ENCODE measurements around the gene PTCSC3. TPM values are rescaled to one million over a fixed set of nuclear protein-coding genes. Genes with fewer than 3 reads are reported as not detected.

Gene PTCSC3
- total RNA-seq = not detected
- polyA plus RNA-seq (ENCODE audit: insufficient read depth, low read depth, low replicate concordance) = 6.4 TPM
- long read RNA-seq, donor 1 = 0 reads
- long read RNA-seq, donor 2 = 0 reads
- long read RNA-seq, donor 3 = 0 reads
- long read RNA-seq, donor 4 = 0 reads
- long read RNA-seq, donor 5 = 0 reads
- long read RNA-seq, donor 6 = 0 reads
- long read RNA-seq, donor 7 = 0 reads
- long read RNA-seq, donor 8 = 0 reads
- long read RNA-seq, donor 9 = 0 reads
- long read RNA-seq, donor 10 = 0 reads

DNA sequence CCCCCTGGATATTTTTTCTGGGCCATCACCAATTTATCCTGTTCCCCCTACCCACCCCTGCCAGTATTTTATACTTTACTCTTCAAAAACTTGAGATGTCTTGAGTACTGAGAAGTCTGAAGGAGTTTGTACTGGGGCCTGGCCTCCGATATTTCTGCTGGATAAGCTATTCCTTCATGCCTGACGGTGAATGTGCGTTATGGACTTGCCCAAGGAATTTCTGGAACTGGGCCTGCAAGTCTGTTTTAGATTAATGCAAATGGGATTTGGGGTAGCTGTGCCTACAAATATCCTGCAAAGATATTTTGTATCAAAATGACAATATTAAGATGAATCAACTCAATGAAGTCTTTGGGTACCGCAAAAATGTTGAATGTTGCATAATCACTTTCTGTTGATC lies at the start of gene PTCSC3:
TSS of gene PTCSC3 (minus strand) at position 199 of the 400 bp plus-strand sequence.
- peak within 1 kb of the TSS in 2 of 3 donors; percentile 39 to 42 for H3K4me3 ChIP-seq (ENCODE audit: low read length in 3 of 3)
- TF ChIP-seq, protein P1, sequence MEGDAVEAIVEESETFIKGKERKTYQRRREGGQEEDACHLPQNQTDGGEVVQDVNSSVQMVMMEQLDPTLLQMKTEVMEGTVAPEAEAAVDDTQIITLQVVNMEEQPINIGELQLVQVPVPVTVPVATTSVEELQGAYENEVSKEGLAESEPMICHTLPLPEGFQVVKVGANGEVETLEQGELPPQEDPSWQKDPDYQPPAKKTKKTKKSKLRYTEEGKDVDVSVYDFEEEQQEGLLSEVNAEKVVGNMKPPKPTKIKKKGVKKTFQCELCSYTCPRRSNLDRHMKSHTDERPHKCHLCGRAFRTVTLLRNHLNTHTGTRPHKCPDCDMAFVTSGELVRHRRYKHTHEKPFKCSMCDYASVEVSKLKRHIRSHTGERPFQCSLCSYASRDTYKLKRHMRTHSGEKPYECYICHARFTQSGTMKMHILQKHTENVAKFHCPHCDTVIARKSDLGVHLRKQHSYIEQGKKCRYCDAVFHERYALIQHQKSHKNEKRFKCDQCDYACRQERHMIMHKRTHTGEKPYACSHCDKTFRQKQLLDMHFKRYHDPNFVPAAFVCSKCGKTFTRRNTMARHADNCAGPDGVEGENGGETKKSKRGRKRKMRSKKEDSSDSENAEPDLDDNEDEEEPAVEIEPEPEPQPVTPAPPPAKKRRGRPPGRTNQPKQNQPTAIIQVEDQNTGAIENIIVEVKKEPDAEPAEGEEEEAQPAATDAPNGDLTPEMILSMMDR (IDR thresholded peaks at IDR 0.05; ENCODE audit: borderline replicate concordance, extremely low read depth, insufficient read depth) = no peak
- peak within 1 kb of the TSS in 1 of 2 donors; percentile 14 for H3K27ac ChIP-seq (ENCODE audit: low read depth in 2 of 2, low read length in 2 of 2)
- peak in 1 of 5 donors; percentile 25 for DNase-seq
- H3K4me1 ChIP-seq (ENCODE audit: control insufficient read depth in 2 of 3, insufficient read depth in 2 of 3, low read depth in 1 of 3, low read length in 3 of 3) = peaks cover 0 to 7% (median 5%) of the 10 kb centered on the region in 3 donors
- H3K36me3 ChIP-seq (ENCODE audit: control insufficient read depth in 2 of 3, insufficient read depth in 3 of 3, low read length in 3 of 3) = no peaks in the 10 kb centered on the region
- intact Hi-C loops (cut with DNase I) = no loop called here
- H3K9ac ChIP-seq (ENCODE audit: low read length in 3 of 3) = no peak within 1 kb of the TSS
- H3K27me3 ChIP-seq (ENCODE audit: control insufficient read depth, insufficient read depth, low read length) = no peaks in the 10 kb centered on the region
- H3K9me3 ChIP-seq (ENCODE audit: control insufficient read depth in 2 of 3, insufficient read depth in 1 of 3, low read length in 3 of 3) = no peaks in the 10 kb centered on the region
- no peak for FAIRE-seq

DNA sequence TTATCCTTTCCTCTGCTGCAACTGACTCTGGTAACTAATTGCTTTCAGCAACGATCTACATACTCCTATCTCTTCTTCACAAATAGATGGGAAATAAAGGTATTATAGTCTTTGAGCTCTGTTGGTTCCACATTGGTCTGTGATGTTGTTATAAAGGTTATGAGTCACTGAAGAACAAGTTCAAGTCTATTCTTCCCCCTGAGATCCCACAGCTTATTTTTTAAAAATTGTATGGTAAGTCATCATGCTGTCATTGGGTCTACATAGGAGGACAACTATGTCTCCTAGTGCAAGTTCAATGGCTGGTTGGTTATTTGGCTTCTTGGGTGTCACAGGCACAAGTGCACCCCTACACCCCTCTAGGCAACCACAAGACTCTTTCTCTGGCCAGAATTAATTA lies 49.6 kb upstream of the PTCSC3 start:
- no peak overlapping the region for H3K27ac ChIP-seq (ENCODE audit: low read depth in 2 of 2, low read length in 2 of 2)
- no peak overlapping the region for H3K4me3 ChIP-seq (ENCODE audit: low read length in 3 of 3)
- H3K36me3 ChIP-seq (ENCODE audit: control insufficient read depth in 2 of 3, insufficient read depth in 3 of 3, low read length in 3 of 3) = no peaks in the 10 kb centered on the region
- TF ChIP-seq, protein P1 (IDR thresholded peaks at IDR 0.05; ENCODE audit: borderline replicate concordance, extremely low read depth, insufficient read depth) = no peak
- peaks cover 0 to 3% (median 0%) of the 10 kb centered on the region in 3 donors for H3K4me1 ChIP-seq (ENCODE audit: control insufficient read depth in 2 of 3, insufficient read depth in 2 of 3, low read depth in 1 of 3, low read length in 3 of 3)
- no peak for FAIRE-seq
- no peaks in the 10 kb centered on the region for H3K9me3 ChIP-seq (ENCODE audit: control insufficient read depth in 2 of 3, insufficient read depth in 1 of 3, low read length in 3 of 3)
- H3K9ac ChIP-seq (ENCODE audit: low read length in 3 of 3) = no peak overlapping the region
- intact Hi-C loops (cut with DNase I) = no loop called here
- DNase-seq = no peak
- H3K27me3 ChIP-seq (ENCODE audit: control insufficient read depth, insufficient read depth, low read length) = no peaks in the 10 kb centered on the region

DNA sequence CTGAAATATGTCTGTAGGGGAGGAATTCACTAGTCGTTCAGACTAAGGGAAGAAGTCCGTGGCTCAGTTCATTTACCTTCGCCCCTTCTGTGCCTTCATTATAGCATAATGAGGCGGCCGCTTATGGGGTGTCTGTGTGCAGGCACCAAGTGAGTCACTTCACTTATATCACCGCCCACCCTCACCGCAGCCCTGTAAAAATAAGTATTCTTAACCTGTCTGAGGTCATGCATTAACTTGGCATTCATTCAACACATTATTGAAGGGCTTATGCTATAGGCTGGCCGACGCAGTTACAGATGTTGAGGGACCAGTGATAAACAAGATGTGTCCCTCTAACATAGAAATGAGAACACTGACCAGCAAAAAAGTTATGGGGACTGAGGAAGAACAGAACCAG lies 47.7 kb upstream of the PTCSC3 start:
- Histone ChIP-seq H3K9ac (ENCODE audit: low read length in 3 of 3) (no peak overlapping the region), H3K27ac (ENCODE audit: low read depth in 2 of 2, low read length in 2 of 2) (no peak overlapping the region), H3K27me3 (ENCODE audit: control insufficient read depth, insufficient read depth, low read length) (no peaks in the 10 kb centered on the region), H3K4me3 (ENCODE audit: low read length in 3 of 3) (no peak overlapping the region), H3K36me3 (ENCODE audit: control insufficient read depth in 2 of 3, insufficient read depth in 3 of 3, low read length in 3 of 3) (no peaks in the 10 kb centered on the region), H3K9me3 (ENCODE audit: control insufficient read depth in 2 of 3, insufficient read depth in 1 of 3, low read length in 3 of 3) (no peaks in the 10 kb centered on the region), H3K4me1 (ENCODE audit: control insufficient read depth in 2 of 3, insufficient read depth in 2 of 3, low read depth in 1 of 3, low read length in 3 of 3) (peaks cover 0 to 3% (median 0%) of the 10 kb centered on the region in 3 donors)
- TF ChIP-seq, protein P1 (IDR thresholded peaks at IDR 0.05; ENCODE audit: borderline replicate concordance, extremely low read depth, insufficient read depth) = no peak
- no peak for FAIRE-seq
- intact Hi-C loops (cut with DNase I) = no loop called here
- DNase-seq = no peak

Measured in kidney (tissue), 22 donors.